T-helper 1 cell treated with Interleukin-12 subunit alpha and Interleukin-12 subunit beta and Interleukin-4 antibody, amounts not matched to agents 30 ng/mL and 1 ng/mL, for 36 hours (primary cell): ENCODE measurements around the gene ELAC2. TPM values are rescaled to one million over a fixed set of nuclear protein-coding genes. Genes with fewer than 3 reads are reported as not detected.

Experiments used
- intact Hi-C: fragments of 100-400 bp; cut with micrococcal nuclease; formaldehyde crosslinking; loops from one replicate; pipeline ENCODE4 v1.15.1; 2024
- total RNA-seq: library from RNA; stranded (reverse); gene quantifications from 2 replicates; pipeline ENCODE4 v1.2.3, GENCODE V29; 2022

Gene ELAC2
- total RNA-seq, 1 donor from 2014 or later: 79.2 TPM

GRCh38 chr17:13024016-13024415 is 6.2 kb upstream of the ELAC2 start:
- intact Hi-C loops: loop anchor here (1.0 kb wide), 1 partner anchor 8 kb away; no protein-coding TSS in a partner anchor

- intact Hi-C loops: loop anchor here (5.0 to 10.0 kb wide), 2 partner anchors 490 to 1048 kb away; partner anchors contain the start of gene COX10
These were observed 759 bp downstream of the ELAC2 start for GRCh38 chr17:13016881-13017654.

GRCh38 chr17:13014801-13015200 is 3.0 kb downstream of the ELAC2 start:
- intact Hi-C loops: loop anchor here (5.0 to 10.0 kb wide), 2 partner anchors 492 to 1050 kb away; partner anchors contain the start of gene COX10

GRCh38 chr17:13010959-13011358 is 6.9 kb downstream of the ELAC2 start:
- intact Hi-C loops: loop anchor here (10.0 kb wide), 1 partner anchor 1054 kb away; the partner anchor contains the start of gene COX10

- intact Hi-C loops: no loop called here
These were observed 9.4 kb downstream of the ELAC2 start for GRCh38 chr17:13008461-13008860.

- intact Hi-C loops: no loop called here
These were observed 12.3 kb downstream of the ELAC2 start for GRCh38 chr17:13005530-13005929.

GRCh38 chr17:13004336-13004735 is 13.5 kb downstream of the ELAC2 start:
- intact Hi-C loops: no loop called here

- intact Hi-C loops: loop anchor here (1.0 to 2.0 kb wide), 2 partner anchors 747 to 824 kb away; no protein-coding TSS in a partner anchor
These were observed 13.9 kb downstream of the ELAC2 start for GRCh38 chr17:13003927-13004326.

- intact Hi-C loops: loop anchor here (1.0 to 2.0 kb wide), 2 partner anchors 747 to 823 kb away; no protein-coding TSS in a partner anchor
These were observed 14.4 kb downstream of the ELAC2 start for GRCh38 chr17:13003454-13003851.

GRCh38 chr17:13002761-13003453 is 14.9 kb downstream of the ELAC2 start:
- intact Hi-C loops: loop anchor here (1.0 to 2.0 kb wide), 2 partner anchors 746 to 823 kb away; no protein-coding TSS in a partner anchor

- intact Hi-C loops: loop anchor here (2.0 kb wide), 1 partner anchor 745 kb away; no protein-coding TSS in a partner anchor
These were observed 15.7 kb downstream of the ELAC2 start for GRCh38 chr17:13001991-13002615.

- intact Hi-C loops: no loop called here
These were observed 17.3 kb downstream of the ELAC2 start for GRCh38 chr17:13000561-13000960.

- intact Hi-C loops: no loop called here
These were observed 19.0 kb downstream of the ELAC2 start for GRCh38 chr17:12998874-12999273.

- intact Hi-C loops: no loop called here
These were observed 19.4 kb downstream of the ELAC2 start for GRCh38 chr17:12998461-12998860.

GRCh38 chr17:12996941-12997340 is 20.9 kb downstream of the ELAC2 start:
- intact Hi-C loops: no loop called here

- intact Hi-C loops: no loop called here
These were observed 21.5 kb downstream of the ELAC2 start for GRCh38 chr17:12996357-12996756.

GRCh38 chr17:12995896-12996295 is 21.9 kb downstream of the ELAC2 start:
- intact Hi-C loops: no loop called here

- intact Hi-C loops: no loop called here
These were observed 22.5 kb downstream of the ELAC2 start for GRCh38 chr17:12995106-12995895.

GRCh38 chr17:12994341-12995074 is 23.3 kb downstream of the ELAC2 start:
- intact Hi-C loops: no loop called here

GRCh38 chr17:12993631-12994030 is 24.2 kb downstream of the ELAC2 start:
- intact Hi-C loops: no loop called here
